Thyroid gland (tissue), 4 donors: ENCODE results near the gene RPL41.

Source experiments
- POLR2A ChIP-seq, 2 donors: fragments of 450-650 bp; IDR thresholded peaks; one replicate each; pipeline ENCODE4 v1.6.1; 2017; ENCODE audit warnings: antibody characterized with exemption in 2 of 2, mild to moderate bottlenecking in 2 of 2, moderate library complexity in 1 of 2
- TF ChIP-seq, protein P1 (sequence below), 6 experiments: fragments of 200-600 bp in 3 of 6; fragments of 450-650 bp in 3 of 6; sonication (generic) in 3 of 6; IDR thresholded peaks; one replicate each; pipeline ENCODE4 v1.5.1; 2016 to 2019; ENCODE audit warnings: antibody characterized with exemption in 6 of 6, mild to moderate bottlenecking in 2 of 6, inconsistent platforms in 1 of 6, moderate library complexity in 1 of 6

DNA sequence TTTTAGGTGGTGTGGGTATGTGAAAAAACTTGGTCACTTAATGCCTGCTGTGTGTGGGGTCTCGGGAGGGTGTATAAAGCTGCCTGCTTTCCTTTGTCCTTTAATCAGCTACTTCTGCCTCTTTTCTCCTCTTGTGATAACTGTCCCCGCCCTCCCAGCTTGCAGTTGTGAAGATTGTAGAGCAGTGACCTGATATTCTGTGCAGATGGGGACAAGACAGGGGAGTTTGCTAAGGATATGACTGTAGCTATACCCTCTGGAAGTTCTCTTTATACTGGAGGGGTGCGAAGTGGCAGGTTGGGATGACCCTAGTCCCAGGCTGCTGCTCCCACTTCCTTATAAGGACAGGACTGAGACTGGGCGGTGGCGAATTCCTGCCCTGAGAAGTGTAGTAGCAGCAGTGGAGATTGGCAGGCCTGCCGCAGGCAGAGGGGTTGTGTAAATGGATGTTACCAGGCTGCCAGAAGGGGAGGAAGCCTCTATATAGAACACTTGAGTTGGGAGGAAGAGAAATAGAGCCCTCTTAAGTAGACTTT, 42.6 kb downstream of the RPL41 start:
- peak; percentile 89 to 95 for TF ChIP-seq POLR2A (IDR thresholded peaks at IDR 0.05)
- TF ChIP-seq, protein P1, sequence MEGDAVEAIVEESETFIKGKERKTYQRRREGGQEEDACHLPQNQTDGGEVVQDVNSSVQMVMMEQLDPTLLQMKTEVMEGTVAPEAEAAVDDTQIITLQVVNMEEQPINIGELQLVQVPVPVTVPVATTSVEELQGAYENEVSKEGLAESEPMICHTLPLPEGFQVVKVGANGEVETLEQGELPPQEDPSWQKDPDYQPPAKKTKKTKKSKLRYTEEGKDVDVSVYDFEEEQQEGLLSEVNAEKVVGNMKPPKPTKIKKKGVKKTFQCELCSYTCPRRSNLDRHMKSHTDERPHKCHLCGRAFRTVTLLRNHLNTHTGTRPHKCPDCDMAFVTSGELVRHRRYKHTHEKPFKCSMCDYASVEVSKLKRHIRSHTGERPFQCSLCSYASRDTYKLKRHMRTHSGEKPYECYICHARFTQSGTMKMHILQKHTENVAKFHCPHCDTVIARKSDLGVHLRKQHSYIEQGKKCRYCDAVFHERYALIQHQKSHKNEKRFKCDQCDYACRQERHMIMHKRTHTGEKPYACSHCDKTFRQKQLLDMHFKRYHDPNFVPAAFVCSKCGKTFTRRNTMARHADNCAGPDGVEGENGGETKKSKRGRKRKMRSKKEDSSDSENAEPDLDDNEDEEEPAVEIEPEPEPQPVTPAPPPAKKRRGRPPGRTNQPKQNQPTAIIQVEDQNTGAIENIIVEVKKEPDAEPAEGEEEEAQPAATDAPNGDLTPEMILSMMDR (IDR thresholded peaks at IDR 0.05) = no peak
